Activated naive CD8-positive, alpha-beta T cell treated with anti-CD3 and anti-CD28 coated beads, Interleukin-2, amount 10 ng/mL, durations not matched to agents 7 days and 5 days (primary cell): Measurements from ENCODE around the gene FBF1. TPM values are rescaled to one million over a fixed set of nuclear protein-coding genes. Genes with fewer than 3 reads are reported as not detected.
"Not testable (repeated sequence)": the region's sequence is repeated elsewhere in the genome, so short reads cannot be mapped to it uniquely, and the experiment has no call there.

Source experiments
- ATAC-seq: fragments of 150-1000 bp; cut with Tn5 transposase; one replicate; pipeline ENCODE4 v1.10.0; 2021; ENCODE audit warnings: low read depth, moderate library complexity
- POLR2A ChIA-PET: fragments of 350-600 bp; sonication (Branson Sonifier 250); formaldehyde crosslinking; loops from one replicate; lab custom pipeline; 2021; ENCODE audit warnings: antibody characterized with exemption; lab: Charles Lee
- DNase-seq: peaks from one replicate; pipeline ENCODE4 v3.0.0; 2021
- H3K27ac Mint-ChIP-seq: one replicate; pipeline ENCODE4 v1.8.0; 2022; ENCODE audit warnings: mild to moderate bottlenecking, mixed read lengths
- H3K27me3 Mint-ChIP-seq: one replicate; pipeline ENCODE4 v1.8.0; 2022; ENCODE audit warnings: mild to moderate bottlenecking, moderate library complexity, mixed read lengths
- H3K36me3 Mint-ChIP-seq: one replicate; pipeline ENCODE4 v1.8.0; 2021; ENCODE audit warnings: mild to moderate bottlenecking, mixed read lengths
- H3K4me1 Mint-ChIP-seq: one replicate; pipeline ENCODE4 v1.8.0; 2021; ENCODE audit warnings: mixed read lengths
- H3K4me3 Mint-ChIP-seq: one replicate; pipeline ENCODE4 v1.8.0; 2022; ENCODE audit warnings: mild to moderate bottlenecking, moderate library complexity, mixed read lengths
- H3K9me3 Mint-ChIP-seq: one replicate; pipeline ENCODE4 v1.8.0; 2021; ENCODE audit warnings: mixed read lengths
- total RNA-seq, 2 experiments: library from RNA; stranded (reverse); gene quantifications; one replicate each; pipeline ENCODE4 v1.2.3, GENCODE V29; 2021

Gene FBF1
- total RNA-seq, 2 experiments from 2014 or later = 28.5 to 36.0 TPM

GRCh38 chr17:75877752-75878173, 63.1 kb downstream of the FBF1 start:
- no peaks in the 10 kb centered on the region for H3K9me3 Mint-ChIP-seq
- H3K36me3 Mint-ChIP-seq = peaks cover 3% of the 10 kb centered on the region
- H3K4me1 Mint-ChIP-seq = peaks cover 28% of the 10 kb centered on the region
- H3K27me3 Mint-ChIP-seq = peaks cover 12% of the 10 kb centered on the region
- H3K27ac Mint-ChIP-seq = peak overlapping the region; percentile 93
- peak overlapping the region; percentile 91 for H3K4me3 Mint-ChIP-seq
- ATAC-seq = peak; percentile 70
- POLR2A ChIA-PET = interaction anchor here (0.6 to 5.5 kb wide), 15 partner anchors 10 to 211 kb away, joined by 3 to 68 read pairs (median 6); partner anchors contain the start of genes MRPL38, RECQL5, SAP30BP and TRIM65
- DNase-seq = peak; percentile 84

DNA sequence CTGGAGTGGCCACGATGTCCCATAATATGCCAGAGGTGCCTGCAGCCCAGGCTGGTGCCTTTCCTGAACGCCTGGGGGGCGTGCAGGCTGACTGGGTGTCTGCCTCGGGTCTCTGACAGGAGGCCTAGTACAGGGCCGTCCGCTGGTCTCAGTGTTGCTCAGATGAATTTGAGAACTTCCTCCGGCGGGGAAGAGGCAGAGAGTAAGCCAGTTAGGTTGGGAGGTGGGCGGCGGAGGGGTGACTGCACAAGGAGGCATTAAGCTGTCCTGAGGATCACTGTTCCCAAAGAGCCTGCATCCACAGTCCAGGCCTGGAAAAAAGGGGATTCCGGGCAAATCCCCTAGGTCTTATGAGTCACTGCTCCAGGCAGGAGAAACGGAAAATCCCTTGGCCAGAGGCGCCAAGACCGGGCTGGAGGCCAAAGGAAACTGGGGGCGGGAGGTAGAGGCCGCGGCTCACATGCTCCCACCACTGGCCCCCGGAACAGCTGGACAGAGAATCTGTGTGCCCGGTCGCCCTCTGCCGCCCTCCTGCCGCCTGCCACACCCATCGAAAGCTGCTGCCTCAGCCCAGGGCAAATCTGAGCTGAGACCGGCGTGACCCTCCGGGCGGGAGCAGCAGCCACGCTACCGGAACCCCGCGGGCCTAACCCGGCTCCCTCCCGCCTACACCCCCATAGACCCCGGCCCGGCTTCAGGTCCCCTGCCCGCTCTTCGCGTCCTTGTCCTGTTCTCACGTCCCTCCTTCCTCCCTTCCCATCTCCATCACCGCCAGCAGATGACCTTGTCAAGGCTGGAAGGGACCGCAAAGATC, 63.7 kb downstream of the FBF1 start:
- peaks cover 12% of the 10 kb centered on the region for H3K27me3 Mint-ChIP-seq
- ATAC-seq = no peak
- DNase-seq = no peak
- peaks cover 30% of the 10 kb centered on the region for H3K4me1 Mint-ChIP-seq
- POLR2A ChIA-PET = interaction anchor here (0.6 to 5.5 kb wide), 15 partner anchors 10 to 210 kb away, joined by 3 to 68 read pairs (median 6); partner anchors contain the start of genes MRPL38, RECQL5, SAP30BP and TRIM65
- H3K27ac Mint-ChIP-seq = peak overlapping the region; percentile 93
- peak overlapping the region; percentile 91 for H3K4me3 Mint-ChIP-seq
- H3K36me3 Mint-ChIP-seq = peaks cover 3% of the 10 kb centered on the region
- no peaks in the 10 kb centered on the region for H3K9me3 Mint-ChIP-seq

- ATAC-seq = peak; percentile 76
- H3K27me3 Mint-ChIP-seq = peaks cover 8% of the 10 kb centered on the region
- peaks cover 3% of the 10 kb centered on the region for H3K36me3 Mint-ChIP-seq
- H3K9me3 Mint-ChIP-seq = no peaks in the 10 kb centered on the region
- DNase-seq = peak; percentile 80
- H3K4me3 Mint-ChIP-seq = peak overlapping the region; percentile 91
- H3K4me1 Mint-ChIP-seq = peaks cover 30% of the 10 kb centered on the region
- POLR2A ChIA-PET = interaction anchor here (0.5 to 5.5 kb wide), 22 partner anchors 12 to 508 kb away, joined by 3 to 68 read pairs (median 4); partner anchors contain the start of genes ACOX1, MRPL38, SPHK1 and TEN1
- peak overlapping the region; percentile 93 for H3K27ac Mint-ChIP-seq
Measured at GRCh38 chr17:75876190-75876937, 64.5 kb downstream of the FBF1 start.

DNA sequence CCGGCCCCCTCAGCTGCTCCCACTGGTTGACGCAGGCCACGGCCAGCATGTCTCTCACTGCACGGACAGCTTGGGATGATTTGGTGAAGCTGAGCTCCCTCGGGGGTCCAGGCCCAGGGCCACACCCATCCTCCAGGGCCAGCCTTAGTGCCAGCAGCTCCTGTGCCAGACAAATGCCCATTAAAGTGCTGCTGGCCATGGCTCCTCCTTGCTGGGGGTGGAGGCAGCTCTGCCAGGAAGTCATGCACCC, 65.0 kb downstream of the FBF1 start:
- Mint-ChIP-seq H3K36me3 (peaks cover 3% of the 10 kb centered on the region), H3K4me3 (peak overlapping the region; percentile 91), H3K27ac (peak overlapping the region; percentile 93), H3K9me3 (no peaks in the 10 kb centered on the region), H3K27me3 (peaks cover 7% of the 10 kb centered on the region), H3K4me1 (peaks cover 30% of the 10 kb centered on the region)
- DNase-seq (no peak), ATAC-seq (no peak)
- POLR2A ChIA-PET = interaction anchor here (0.5 to 5.5 kb wide), 21 partner anchors 11 to 509 kb away, joined by 3 to 68 read pairs (median 4); partner anchors contain the start of genes ACOX1, MRPL38, SPHK1 and TEN1

- H3K36me3 Mint-ChIP-seq = peaks cover 3% of the 10 kb centered on the region
- H3K4me3 Mint-ChIP-seq = peak overlapping the region; percentile 91
- H3K27me3 Mint-ChIP-seq = peaks cover 7% of the 10 kb centered on the region
- H3K9me3 Mint-ChIP-seq = no peaks in the 10 kb centered on the region
- ATAC-seq (no peak), DNase-seq (peak; percentile 42)
- peak overlapping the region; percentile 93 for H3K27ac Mint-ChIP-seq
- H3K4me1 Mint-ChIP-seq = peaks cover 30% of the 10 kb centered on the region
- POLR2A ChIA-PET = interaction anchor here (0.5 to 5.5 kb wide), 20 partner anchors 11 to 509 kb away, joined by 3 to 68 read pairs (median 4); partner anchors contain the start of genes ACOX1, MRPL38, SPHK1 and TEN1
Measured at GRCh38 chr17:75875182-75875939, 65.5 kb downstream of the FBF1 start.

DNA sequence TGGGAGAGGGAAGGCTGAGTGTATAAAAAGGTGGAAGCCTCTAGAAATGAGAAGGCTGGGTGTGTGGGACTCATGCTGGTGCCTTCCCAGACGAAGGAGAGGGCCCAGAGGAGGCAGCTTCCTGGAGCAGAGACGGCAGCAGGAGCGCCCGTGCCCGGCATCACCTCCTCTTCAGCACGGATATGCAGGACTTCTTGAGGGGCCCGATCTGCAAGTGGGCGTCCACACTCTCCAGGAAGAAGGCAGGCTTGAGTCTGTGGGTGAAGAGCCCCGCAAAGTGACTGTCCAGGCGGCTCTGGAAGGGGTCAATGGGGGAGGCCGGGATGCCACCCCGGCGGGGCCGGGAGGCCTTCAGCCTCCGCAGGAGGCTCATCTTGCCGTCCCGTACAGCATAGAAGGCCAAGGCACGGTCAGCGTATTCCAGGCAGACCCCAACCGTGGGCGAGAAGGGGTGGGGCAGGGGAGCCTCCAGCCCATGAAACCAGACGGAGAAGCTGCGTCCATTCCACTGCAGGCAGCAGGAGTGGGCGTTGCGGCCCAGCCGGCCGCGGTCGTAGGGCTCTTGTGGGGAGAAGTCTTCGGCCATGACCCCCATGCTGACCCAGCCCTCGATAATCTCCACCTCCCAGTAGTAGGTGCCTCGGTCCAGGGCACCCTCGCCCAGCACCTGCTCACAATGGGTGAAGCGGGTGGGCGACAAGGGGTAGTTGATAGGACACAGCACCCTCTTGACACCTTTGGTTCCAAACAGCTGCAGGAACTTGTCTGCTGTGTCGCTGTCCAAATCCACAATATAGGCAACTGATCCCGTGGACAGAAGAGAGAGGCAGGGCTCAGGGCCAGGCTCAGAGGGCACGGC, 66.3 kb downstream of the FBF1 start:
- peaks cover 30% of the 10 kb centered on the region for H3K4me1 Mint-ChIP-seq
- peaks cover 3% of the 10 kb centered on the region for H3K36me3 Mint-ChIP-seq
- H3K27ac Mint-ChIP-seq = peak overlapping the region; percentile 45
- H3K4me3 Mint-ChIP-seq = no peak overlapping the region
- peak; percentile 33 for DNase-seq
- POLR2A ChIA-PET = interaction anchor here (1.3 to 5.5 kb wide), 10 partner anchors 10 to 97 kb away, joined by 3 to 68 read pairs (median 26); partner anchors contain the start of genes TRIM65, UNC13D and WBP2
- peaks cover 7% of the 10 kb centered on the region for H3K27me3 Mint-ChIP-seq
- H3K9me3 Mint-ChIP-seq = no peaks in the 10 kb centered on the region
- no peak for ATAC-seq

- ATAC-seq (no peak), DNase-seq (no peak)
- H3K4me3 Mint-ChIP-seq = no peak overlapping the region
- POLR2A ChIA-PET = interaction anchor here (1.1 to 2.7 kb wide), 9 partner anchors 9 to 94 kb away, joined by 3 to 16 read pairs (median 8); partner anchors contain the start of genes UNC13D and WBP2
- peak overlapping the region; percentile 89 for H3K27ac Mint-ChIP-seq
- peaks cover under 1% of the 10 kb centered on the region for H3K27me3 Mint-ChIP-seq
- peaks cover 28% of the 10 kb centered on the region for H3K4me1 Mint-ChIP-seq
- H3K36me3 Mint-ChIP-seq = peaks cover 3% of the 10 kb centered on the region
- H3K9me3 Mint-ChIP-seq = no peaks in the 10 kb centered on the region
Measured at GRCh38 chr17:75873587-75874322, 67.1 kb downstream of the FBF1 start.

DNA sequence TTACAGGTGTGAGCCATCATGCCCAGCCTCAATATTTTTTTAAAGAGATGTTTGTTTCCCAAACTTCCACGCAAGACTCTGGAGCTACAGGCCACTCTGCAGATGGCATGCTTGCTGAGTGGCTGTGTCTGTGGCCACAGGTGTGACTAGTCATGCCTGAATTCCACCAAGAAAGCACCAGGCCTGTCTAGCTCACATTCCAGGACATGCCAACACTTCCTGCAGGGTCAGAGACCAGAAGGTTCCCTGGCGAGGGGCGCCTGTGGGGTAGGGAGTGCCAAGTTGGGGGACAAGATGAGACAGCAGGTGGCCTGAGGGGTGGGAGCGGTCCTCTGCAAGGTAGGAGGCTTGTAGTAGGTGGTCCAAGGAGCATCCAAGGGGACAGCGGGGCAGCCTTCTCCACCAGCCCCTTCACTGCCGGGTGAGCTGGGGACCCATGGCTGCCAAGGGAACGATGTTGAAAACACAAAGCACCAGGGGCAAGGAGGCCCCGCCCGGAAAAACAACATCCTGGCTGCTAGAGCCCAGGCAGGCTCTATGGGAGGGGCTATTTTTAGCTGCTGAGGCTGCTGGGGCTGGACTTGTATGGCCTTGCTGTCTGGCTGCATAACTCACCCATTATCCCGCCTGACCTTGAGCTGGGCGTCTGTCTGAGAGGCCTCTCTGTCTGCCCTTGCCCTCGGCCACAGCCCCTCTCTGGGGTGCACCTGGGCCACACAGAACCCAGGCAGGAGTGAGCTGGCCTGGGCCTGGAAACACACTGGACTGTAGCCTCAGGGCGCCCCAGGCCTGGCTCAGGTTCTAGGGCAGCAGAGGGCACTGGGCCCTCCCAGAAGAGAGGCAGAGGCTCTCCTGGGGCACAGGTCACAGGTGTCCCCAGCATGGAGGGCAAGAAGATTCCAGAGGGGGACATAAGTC, 68.1 kb downstream of the FBF1 start:
- POLR2A ChIA-PET = interaction anchor here (0.9 to 2.7 kb wide), 14 partner anchors 8 to 108 kb away, joined by 3 to 16 read pairs (median 5); partner anchors contain the start of genes GALK1, TRIM65, UNC13D and WBP2
- ATAC-seq (peak; percentile 51), DNase-seq (peak; percentile 66)
- peaks cover 25% of the 10 kb centered on the region for H3K4me1 Mint-ChIP-seq
- peak overlapping the region; percentile 49 for H3K4me3 Mint-ChIP-seq
- H3K27me3 Mint-ChIP-seq = no peaks in the 10 kb centered on the region
- H3K27ac Mint-ChIP-seq = peak overlapping the region; percentile 89
- H3K36me3 Mint-ChIP-seq = peaks cover 2% of the 10 kb centered on the region
- no peaks in the 10 kb centered on the region for H3K9me3 Mint-ChIP-seq

- DNase-seq, H3K27ac Mint-ChIP-seq, H3K4me3 Mint-ChIP-seq, H3K27me3 Mint-ChIP-seq, H3K9me3 Mint-ChIP-seq, ATAC-seq, H3K36me3 Mint-ChIP-seq: not testable (repeated sequence)
- peaks cover 17% of the 10 kb centered on the region for H3K4me1 Mint-ChIP-seq
- POLR2A ChIA-PET = interaction anchor here (1.7 kb wide), 1 partner anchor 15 kb away, joined by 7 read pairs; the partner anchor contains the start of gene WBP2
Measured at GRCh38 chr17:75870228-75870627, 70.6 kb downstream of the FBF1 start.

- H3K9me3 Mint-ChIP-seq = no peaks in the 10 kb centered on the region
- DNase-seq = no peak
- no peak overlapping the region for H3K4me3 Mint-ChIP-seq
- peaks cover 19% of the 10 kb centered on the region for H3K4me1 Mint-ChIP-seq
- POLR2A ChIA-PET = interaction anchor here (1.7 kb wide), 1 partner anchor 14 kb away, joined by 7 read pairs; the partner anchor contains the start of gene WBP2
- H3K36me3 Mint-ChIP-seq = peaks cover 2% of the 10 kb centered on the region
- no peaks in the 10 kb centered on the region for H3K27me3 Mint-ChIP-seq
- H3K27ac Mint-ChIP-seq = no peak overlapping the region
- no peak for ATAC-seq
Measured at GRCh38 chr17:75869282-75870141, 71.3 kb downstream of the FBF1 start.
